GM13976 (cell line): ENCODE data around the gene LMNTD2.

Experiments used
- DNase-seq: peaks from one replicate; pipeline ENCODE4 v3.0.0; 2012; ENCODE audit warnings: low spot score
- in situ Hi-C: fragments of 300-500 bp; cut with MboI; formaldehyde crosslinking; loops from one replicate; pipeline ENCODE4 v1.12.0; 2022; ENCODE audit warnings: low sequenced_read_pairs, mixed read lengths, inconsistent platforms; ENCODE audit not compliant: unreplicated experiment
- TF ChIP-seq, protein P1 (sequence below): IDR thresholded peaks from 2 replicates; pipeline ENCODE4 v1.5.1; 2012; ENCODE audit warnings: borderline replicate concordance, mild to moderate bottlenecking; ENCODE audit not compliant: insufficient read depth; ENCODE audit errors: extremely low read depth, missing control alignments, control extremely low read depth

LMNTD2 gene

DNA sequence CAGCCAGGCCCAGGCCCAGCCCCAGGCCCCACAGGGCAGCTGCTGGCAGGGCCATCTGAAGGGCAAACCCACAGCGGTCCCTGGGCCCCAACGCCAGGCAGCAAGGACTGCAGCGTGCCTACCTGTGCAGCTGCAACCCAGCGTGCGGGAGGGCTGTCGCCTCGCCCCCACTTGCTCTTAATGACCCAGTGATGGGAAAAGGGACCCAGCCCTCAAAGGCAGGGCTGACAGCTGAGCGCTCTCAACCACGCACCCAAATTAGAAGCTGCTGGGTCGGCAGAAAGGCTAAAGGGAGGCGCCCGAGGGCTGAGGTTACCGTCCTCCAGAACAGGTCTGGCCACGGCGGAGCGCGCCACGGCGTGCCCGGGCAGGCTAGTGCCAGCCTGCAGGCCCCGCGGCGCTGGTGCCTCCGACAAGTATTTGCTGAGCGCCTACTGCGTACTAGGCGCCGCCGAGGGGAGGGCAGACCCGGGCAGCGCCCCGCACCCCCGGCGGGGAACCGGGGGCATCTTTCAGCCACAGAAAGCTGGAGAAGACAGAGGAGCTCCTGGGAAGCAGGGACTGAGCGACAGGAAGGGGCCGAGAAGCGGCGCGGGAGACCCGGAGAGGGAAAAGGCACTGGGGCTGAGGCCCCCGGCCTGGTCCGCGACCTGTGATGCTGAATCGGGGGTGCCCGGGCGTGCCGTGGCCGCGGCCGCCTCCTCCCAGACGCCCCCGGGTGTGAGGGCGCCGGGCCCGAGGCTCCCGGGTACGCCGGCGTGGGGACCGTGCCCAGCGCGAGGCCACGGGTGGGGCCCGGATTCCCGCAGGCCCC, 25.9 kb downstream of the LMNTD2 start:
- no peak for DNase-seq
- in situ Hi-C loops, result no loop called here
- TF ChIP-seq, protein P1, sequence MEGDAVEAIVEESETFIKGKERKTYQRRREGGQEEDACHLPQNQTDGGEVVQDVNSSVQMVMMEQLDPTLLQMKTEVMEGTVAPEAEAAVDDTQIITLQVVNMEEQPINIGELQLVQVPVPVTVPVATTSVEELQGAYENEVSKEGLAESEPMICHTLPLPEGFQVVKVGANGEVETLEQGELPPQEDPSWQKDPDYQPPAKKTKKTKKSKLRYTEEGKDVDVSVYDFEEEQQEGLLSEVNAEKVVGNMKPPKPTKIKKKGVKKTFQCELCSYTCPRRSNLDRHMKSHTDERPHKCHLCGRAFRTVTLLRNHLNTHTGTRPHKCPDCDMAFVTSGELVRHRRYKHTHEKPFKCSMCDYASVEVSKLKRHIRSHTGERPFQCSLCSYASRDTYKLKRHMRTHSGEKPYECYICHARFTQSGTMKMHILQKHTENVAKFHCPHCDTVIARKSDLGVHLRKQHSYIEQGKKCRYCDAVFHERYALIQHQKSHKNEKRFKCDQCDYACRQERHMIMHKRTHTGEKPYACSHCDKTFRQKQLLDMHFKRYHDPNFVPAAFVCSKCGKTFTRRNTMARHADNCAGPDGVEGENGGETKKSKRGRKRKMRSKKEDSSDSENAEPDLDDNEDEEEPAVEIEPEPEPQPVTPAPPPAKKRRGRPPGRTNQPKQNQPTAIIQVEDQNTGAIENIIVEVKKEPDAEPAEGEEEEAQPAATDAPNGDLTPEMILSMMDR, result no peak

DNA sequence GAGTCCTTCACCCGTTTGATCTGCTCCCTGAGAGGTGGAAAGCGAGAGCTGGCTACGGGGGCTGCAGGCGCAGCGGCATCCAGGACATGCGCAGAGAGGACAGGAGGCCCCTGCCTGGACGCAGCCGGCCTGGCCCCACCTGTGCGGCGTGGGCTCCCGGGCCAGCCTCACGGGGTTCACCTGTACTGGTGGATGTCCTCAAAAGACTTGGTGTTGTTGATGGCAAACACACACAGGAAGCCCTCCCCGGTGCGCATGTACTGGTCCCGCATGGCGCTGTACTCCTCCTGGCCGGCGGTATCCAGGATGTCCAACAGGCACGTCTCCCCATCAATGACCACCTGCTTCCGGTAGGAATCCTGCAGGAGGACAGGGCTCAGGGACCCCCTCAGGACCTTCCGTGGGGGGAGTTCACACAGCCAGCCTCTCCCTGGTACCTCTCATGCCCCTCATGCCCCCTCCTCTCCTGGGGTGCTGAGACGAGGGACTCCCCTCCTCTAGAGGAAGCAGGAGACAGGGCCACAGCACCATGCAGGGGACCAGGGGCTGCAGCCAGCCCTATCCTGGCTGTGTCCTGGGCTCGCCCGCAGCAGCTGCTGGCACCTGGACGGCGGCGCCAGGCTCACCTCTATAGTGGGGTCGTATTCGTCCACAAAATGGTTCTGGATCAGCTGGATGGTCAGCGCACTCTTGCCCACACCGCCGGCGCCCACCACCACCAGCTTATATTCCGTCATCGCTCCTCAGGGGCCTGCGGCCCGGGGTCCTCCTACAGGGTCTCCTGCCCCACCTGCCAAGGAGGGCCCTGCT, 26.7 kb downstream of the LMNTD2 start:
- TF ChIP-seq, protein P1, result no peak

DNA sequence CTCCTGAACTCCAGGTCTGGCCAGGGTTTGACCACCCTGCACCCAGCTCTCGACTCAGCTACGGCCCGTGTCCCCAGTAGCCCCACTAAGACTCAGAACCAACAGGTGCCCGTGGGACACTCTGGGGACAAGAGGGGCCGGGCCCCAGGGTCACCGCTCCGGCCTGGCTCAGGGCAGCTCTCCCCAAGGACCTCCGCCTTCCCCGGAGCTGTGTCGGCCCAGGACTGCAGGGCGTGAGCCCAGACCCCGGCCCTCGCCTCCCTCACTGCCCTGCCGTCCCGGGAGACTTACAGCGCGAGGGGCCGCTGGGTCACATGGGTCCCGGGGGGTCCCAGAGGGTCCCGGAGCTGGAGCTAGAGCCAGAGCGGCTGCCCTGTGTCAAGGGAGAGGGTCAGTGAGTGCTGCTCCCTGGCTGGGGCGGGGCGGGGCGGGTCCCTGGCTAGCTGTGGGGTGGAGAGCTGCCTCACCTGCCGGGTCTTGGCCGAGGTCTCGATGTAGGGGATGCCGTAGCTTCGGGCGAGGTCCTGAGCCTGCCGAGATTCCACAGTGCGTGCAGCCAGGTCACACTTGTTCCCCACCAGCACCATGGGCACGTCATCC, 27.5 kb downstream of the LMNTD2 start:
- no peak for DNase-seq
- TF ChIP-seq, protein P1, result no peak
- in situ Hi-C loops, result no loop called here

More for the DNA sequence above, 26.7 kb downstream of the LMNTD2 start:
- no peak for DNase-seq
- in situ Hi-C loops, result no loop called here

- no peak for DNase-seq
- TF ChIP-seq, protein P1, result no peak
- in situ Hi-C loops, result no loop called here
Observed at GRCh38 chr11:532527-532985, 28.0 kb downstream of the LMNTD2 start.

- in situ Hi-C loops, result no loop called here
- DNase-seq, result no peak
- TF ChIP-seq, protein P1, result no peak
Observed at GRCh38 chr11:531919-532526, 28.5 kb downstream of the LMNTD2 start.
